Prostate gland (tissue), 2 donors: Measurements from ENCODE around the gene BTAF1.

Source experiments
- CTCF ChIP-seq, 4 experiments: fragments of 200-600 bp in 2 of 4; fragments of 450-650 bp in 2 of 4; sonication (generic) in 2 of 4; IDR thresholded peaks; 1 replicate in 3 of 4; 2 replicates in 1 of 4; pipeline ENCODE4 v1.5.1; 2016 to 2019; ENCODE audit warnings: antibody characterized with exemption in 4 of 4, mild to moderate bottlenecking in 2 of 4, moderate library complexity in 2 of 4
- POLR2A ChIP-seq: fragments of 450-650 bp; IDR thresholded peaks from one replicate; pipeline ENCODE4 v1.6.1; 2016; ENCODE audit warnings: antibody characterized with exemption, mild to moderate bottlenecking

GRCh38 chr10:92001995-92002394 is 78.4 kb downstream of the BTAF1 start:
- TF ChIP-seq POLR2A (no peak), CTCF (IDR thresholded peaks at IDR 0.05) (no peak)
